Activated CD4-positive, alpha-beta T cell treated with anti-CD3 and anti-CD28 coated beads for 36 hours (primary cell): ENCODE measurements around the gene TJP3. TPM values are rescaled to one million over a fixed set of nuclear protein-coding genes. Genes with fewer than 3 reads are reported as not detected.

Experiments used
- ATAC-seq: fragments of 200-7000 bp; cut with Tn5 transposase; one replicate; pipeline ENCODE4 v1.10.0; 2021; ENCODE audit warnings: mild to moderate bottlenecking, moderate library complexity
- CTCF ChIA-PET: fragments of 350-600 bp; sonication (Branson Sonifier 250); formaldehyde crosslinking; loops from one replicate; lab custom pipeline; 2021; ENCODE audit warnings: antibody characterized with exemption; lab: Charles Lee
- POLR2A ChIA-PET: fragments of 350-600 bp; sonication (Branson Sonifier 250); formaldehyde crosslinking; loops from one replicate; lab custom pipeline; 2021; ENCODE audit warnings: antibody characterized with exemption, inconsistent platforms; lab: Charles Lee
- DNase-seq: peaks from one replicate; pipeline ENCODE4 v3.0.0-alpha.2; 2020
- H3K27ac Mint-ChIP-seq: one replicate; pipeline ENCODE4 v1.8.0; 2021; ENCODE audit warnings: mixed read lengths
- H3K27me3 Mint-ChIP-seq: one replicate; pipeline ENCODE4 v1.8.0; 2021; ENCODE audit warnings: mixed read lengths
- H3K36me3 Mint-ChIP-seq: one replicate; pipeline ENCODE4 v1.8.0; 2021; ENCODE audit warnings: low read depth, mixed read lengths
- H3K4me1 Mint-ChIP-seq: one replicate; pipeline ENCODE4 v1.8.0; 2021; ENCODE audit warnings: mixed read lengths
- H3K4me3 Mint-ChIP-seq: one replicate; pipeline ENCODE4 v1.8.0; 2021; ENCODE audit warnings: mild to moderate bottlenecking, moderate library complexity, mixed read lengths
- H3K9me3 Mint-ChIP-seq: one replicate; pipeline ENCODE4 v1.8.0; 2021; ENCODE audit warnings: low read depth, mixed read lengths
- intact Hi-C, 2 experiments: fragments of 100-400 bp; cut with DNase I in 1 of 2; cut with micrococcal nuclease in 1 of 2; formaldehyde crosslinking; loops; one replicate each; pipeline versions ENCODE4 v1.14.2 to v1.15.1; 2022 to 2024; cut with DNase I, micrococcal nuclease
- total RNA-seq, 2 experiments: library from RNA; stranded (reverse); gene quantifications; one replicate each; pipeline ENCODE4 v1.2.3, GENCODE V29; 2021

Gene TJP3
- total RNA-seq, 2 experiments from 2014 or later: 1.0 to 2.7 TPM

- POLR2A ChIA-PET: no interaction called here
- H3K4me3 Mint-ChIP-seq: no peak overlapping the region
- ATAC-seq (no peak), DNase-seq (no peak)
- CTCF ChIA-PET: no interaction called here
- intact Hi-C loops: no loop called here
- H3K4me1 Mint-ChIP-seq: peaks cover 32% of the 10 kb centered on the region
- H3K9me3 Mint-ChIP-seq: no peaks in the 10 kb centered on the region
- H3K27ac Mint-ChIP-seq: no peak overlapping the region
- H3K27me3 Mint-ChIP-seq: no peaks in the 10 kb centered on the region
- H3K36me3 Mint-ChIP-seq: no peaks in the 10 kb centered on the region
Observed at GRCh38 chr19:3695124-3695733, 13.0 kb upstream of the TJP3 start.

GRCh38 chr19:3695986-3696659, 12.1 kb upstream of the TJP3 start:
- ChIA-PET CTCF (no interaction called here), POLR2A (no interaction called here)
- no peak overlapping the region for H3K4me3 Mint-ChIP-seq
- DNase-seq: no peak
- intact Hi-C loops: no loop called here
- no peak for ATAC-seq
- H3K9me3 Mint-ChIP-seq: no peaks in the 10 kb centered on the region
- no peaks in the 10 kb centered on the region for H3K27me3 Mint-ChIP-seq
- H3K36me3 Mint-ChIP-seq: no peaks in the 10 kb centered on the region
- H3K27ac Mint-ChIP-seq: no peak overlapping the region
- H3K4me1 Mint-ChIP-seq: peaks cover 29% of the 10 kb centered on the region

- DNase-seq (no peak), ATAC-seq (no peak)
- no peak overlapping the region for H3K4me3 Mint-ChIP-seq
- POLR2A ChIA-PET: no interaction called here
- H3K27me3 Mint-ChIP-seq: no peaks in the 10 kb centered on the region
- H3K4me1 Mint-ChIP-seq: peaks cover 24% of the 10 kb centered on the region
- no peaks in the 10 kb centered on the region for H3K36me3 Mint-ChIP-seq
- H3K27ac Mint-ChIP-seq: no peak overlapping the region
- CTCF ChIA-PET: no interaction called here
- intact Hi-C loops: no loop called here
- H3K9me3 Mint-ChIP-seq: no peaks in the 10 kb centered on the region
Observed at GRCh38 chr19:3696660-3696995, 11.6 kb upstream of the TJP3 start.

- Mint-ChIP-seq H3K4me1 (peaks cover 24% of the 10 kb centered on the region), H3K9me3 (no peaks in the 10 kb centered on the region), H3K27ac (no peak overlapping the region), H3K36me3 (no peaks in the 10 kb centered on the region), H3K27me3 (no peaks in the 10 kb centered on the region), H3K4me3 (no peak overlapping the region)
- no peak for ATAC-seq
- intact Hi-C loops: no loop called here
- POLR2A ChIA-PET: interaction anchor here (0.6 kb wide), 1 partner anchor 37 kb away, joined by 3 read pairs; no protein-coding TSS in a partner anchor
- DNase-seq: no peak
- CTCF ChIA-PET: interaction anchor here (1.1 kb wide), 1 partner anchor 25 kb away, joined by 3 read pairs; no protein-coding TSS in a partner anchor
Observed at GRCh38 chr19:3697094-3697493, 11.1 kb upstream of the TJP3 start.

GRCh38 chr19:3697671-3698385, 10.4 kb upstream of the TJP3 start:
- peaks cover 19% of the 10 kb centered on the region for H3K4me1 Mint-ChIP-seq
- ChIA-PET POLR2A (interaction anchor here (0.6 kb wide), 1 partner anchor 37 kb away, joined by 3 read pairs; no protein-coding TSS in a partner anchor), CTCF (interaction anchor here (1.1 kb wide), 1 partner anchor 26 kb away, joined by 3 read pairs; no protein-coding TSS in a partner anchor)
- H3K9me3 Mint-ChIP-seq: no peaks in the 10 kb centered on the region
- no peak for ATAC-seq
- no peak overlapping the region for H3K27ac Mint-ChIP-seq
- H3K36me3 Mint-ChIP-seq: no peaks in the 10 kb centered on the region
- no peaks in the 10 kb centered on the region for H3K27me3 Mint-ChIP-seq
- intact Hi-C loops: no loop called here
- H3K4me3 Mint-ChIP-seq: peak overlapping the region; percentile 87
- DNase-seq: no peak

- CTCF ChIA-PET: interaction anchor here (0.6 to 2.6 kb wide), 5 partner anchors 8 to 200 kb away, joined by 4 to 18 read pairs (median 6); no protein-coding TSS in a partner anchor
- Mint-ChIP-seq H3K27ac (peak overlapping the region; percentile 19), H3K9me3 (no peaks in the 10 kb centered on the region), H3K27me3 (no peaks in the 10 kb centered on the region), H3K36me3 (no peaks in the 10 kb centered on the region), H3K4me3 (peak overlapping the region; percentile 87), H3K4me1 (peaks cover 17% of the 10 kb centered on the region)
- POLR2A ChIA-PET: no interaction called here
- DNase-seq: no peak
- intact Hi-C loops: no loop called here
- no peak for ATAC-seq
Observed at GRCh38 chr19:3698386-3698950, 9.7 kb upstream of the TJP3 start.

GRCh38 chr19:3698974-3699740, 9.0 kb upstream of the TJP3 start:
- Mint-ChIP-seq H3K4me3 (peak overlapping the region; percentile 87), H3K4me1 (peaks cover 17% of the 10 kb centered on the region), H3K36me3 (no peaks in the 10 kb centered on the region), H3K9me3 (no peaks in the 10 kb centered on the region), H3K27me3 (no peaks in the 10 kb centered on the region), H3K27ac (peak overlapping the region; percentile 80)
- ATAC-seq: peak; percentile 10
- CTCF ChIA-PET: interaction anchor here (0.6 to 2.6 kb wide), 7 partner anchors 9 to 199 kb away, joined by 3 to 18 read pairs (median 5); no protein-coding TSS in a partner anchor
- intact Hi-C loops: no loop called here
- DNase-seq: peak; percentile 58
- POLR2A ChIA-PET: interaction anchor here (0.6 kb wide), 1 partner anchor 28 kb away, joined by 3 read pairs; no protein-coding TSS in a partner anchor

GRCh38 chr19:3699741-3700241, 8.4 kb upstream of the TJP3 start:
- Mint-ChIP-seq H3K27me3 (no peaks in the 10 kb centered on the region), H3K36me3 (no peaks in the 10 kb centered on the region), H3K9me3 (no peaks in the 10 kb centered on the region), H3K4me1 (peaks cover 17% of the 10 kb centered on the region), H3K27ac (peak overlapping the region; percentile 80), H3K4me3 (peak overlapping the region; percentile 87)
- CTCF ChIA-PET: interaction anchor here (0.6 to 2.6 kb wide), 9 partner anchors 9 to 33 kb away, joined by 3 to 18 read pairs (median 5); no protein-coding TSS in a partner anchor
- intact Hi-C loops: loop anchor here (1.0 to 2.0 kb wide), 7 partner anchors 28 to 939 kb away; partner anchors contain the start of genes HMG20B (in 1 of the 2), MFSD12 (in 1 of the 2) and TNFAIP8L1 (in 1 of the 2)
- POLR2A ChIA-PET: interaction anchor here (0.6 kb wide), 1 partner anchor 28 kb away, joined by 3 read pairs; no protein-coding TSS in a partner anchor
- no peak for DNase-seq
- ATAC-seq: peak; percentile 15

GRCh38 chr19:3700242-3701032, 7.7 kb upstream of the TJP3 start, which contains the start of gene PIP5K1C:
Gene PIP5K1C, minus strand, starts transcription at chr19:3700468. Its CDS starts 78 bp downstream, at chr19:3700390.
- no peaks in the 10 kb centered on the region for H3K36me3 Mint-ChIP-seq
- H3K27ac Mint-ChIP-seq: peak within 1 kb of the TSS; percentile 80
- POLR2A ChIA-PET: no interaction called here
- peak; percentile 97 for DNase-seq
- H3K27me3 Mint-ChIP-seq: no peaks in the 10 kb centered on the region
- H3K9me3 Mint-ChIP-seq: no peaks in the 10 kb centered on the region
- H3K4me3 Mint-ChIP-seq: peak within 1 kb of the TSS; percentile 87
- peak; percentile 95 for ATAC-seq
- intact Hi-C loops: loop anchor here (1.0 to 2.0 kb wide), 7 partner anchors 29 to 938 kb away; partner anchors contain the start of genes HMG20B (in 1 of the 2), MFSD12 (in 1 of the 2) and TNFAIP8L1 (in 1 of the 2)
- peaks cover 17% of the 10 kb centered on the region for H3K4me1 Mint-ChIP-seq
- CTCF ChIA-PET: interaction anchor here (0.6 to 2.6 kb wide), 7 partner anchors 10 to 33 kb away, joined by 3 to 18 read pairs (median 5); no protein-coding TSS in a partner anchor
